GM12801 (cell line): ENCODE measurements around the gene ZBTB43.

Experiments used
- CTCF ChIP-seq: IDR thresholded peaks from one replicate; pipeline ENCODE4 v1.5.1; 2011; ENCODE audit warnings: control low read depth; ENCODE audit not compliant: insufficient read length; ENCODE audit errors: extremely low read depth

ZBTB43 gene

GRCh38 chr9:126838055-126838811 is 33.4 kb downstream of the ZBTB43 start:
- no peak for TF ChIP-seq CTCF

- TF ChIP-seq CTCF, result no peak
Observed at GRCh38 chr9:126838895-126839294, 34.1 kb downstream of the ZBTB43 start.

GRCh38 chr9:126839301-126839700 is 34.5 kb downstream of the ZBTB43 start:
- no peak for TF ChIP-seq CTCF

GRCh38 chr9:126842220-126842842 is 37.5 kb downstream of the ZBTB43 start:
- TF ChIP-seq CTCF, result no peak

GRCh38 chr9:126842977-126843799 is 38.3 kb downstream of the ZBTB43 start:
- no peak for TF ChIP-seq CTCF

GRCh38 chr9:126844085-126844484 is 39.2 kb downstream of the ZBTB43 start:
- TF ChIP-seq CTCF, result no peak

GRCh38 chr9:126847051-126847450 is 42.2 kb downstream of the ZBTB43 start:
- TF ChIP-seq CTCF, result no peak
